HL-60 (cell line): ENCODE data around the gene SNCG.

ENCODE experiments used
- GABPA ChIP-seq: IDR thresholded peaks from 2 replicates; pipeline ENCODE4 v1.6.1; 2012; ENCODE audit warnings: low read depth
- POLR2AphosphoS5 ChIP-seq: IDR thresholded peaks from 2 replicates; pipeline ENCODE4 v1.6.1; 2012; ENCODE audit warnings: low read depth
- TF ChIP-seq, protein P1 (sequence below): IDR thresholded peaks from one replicate; pipeline ENCODE4 v1.5.1; 2011; ENCODE audit warnings: low read length, control low read depth, inconsistent platforms; ENCODE audit not compliant: insufficient read depth

- TF ChIP-seq POLR2AphosphoS5 = no peak
- TF ChIP-seq, protein P1, sequence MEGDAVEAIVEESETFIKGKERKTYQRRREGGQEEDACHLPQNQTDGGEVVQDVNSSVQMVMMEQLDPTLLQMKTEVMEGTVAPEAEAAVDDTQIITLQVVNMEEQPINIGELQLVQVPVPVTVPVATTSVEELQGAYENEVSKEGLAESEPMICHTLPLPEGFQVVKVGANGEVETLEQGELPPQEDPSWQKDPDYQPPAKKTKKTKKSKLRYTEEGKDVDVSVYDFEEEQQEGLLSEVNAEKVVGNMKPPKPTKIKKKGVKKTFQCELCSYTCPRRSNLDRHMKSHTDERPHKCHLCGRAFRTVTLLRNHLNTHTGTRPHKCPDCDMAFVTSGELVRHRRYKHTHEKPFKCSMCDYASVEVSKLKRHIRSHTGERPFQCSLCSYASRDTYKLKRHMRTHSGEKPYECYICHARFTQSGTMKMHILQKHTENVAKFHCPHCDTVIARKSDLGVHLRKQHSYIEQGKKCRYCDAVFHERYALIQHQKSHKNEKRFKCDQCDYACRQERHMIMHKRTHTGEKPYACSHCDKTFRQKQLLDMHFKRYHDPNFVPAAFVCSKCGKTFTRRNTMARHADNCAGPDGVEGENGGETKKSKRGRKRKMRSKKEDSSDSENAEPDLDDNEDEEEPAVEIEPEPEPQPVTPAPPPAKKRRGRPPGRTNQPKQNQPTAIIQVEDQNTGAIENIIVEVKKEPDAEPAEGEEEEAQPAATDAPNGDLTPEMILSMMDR = no peak
- no peak for TF ChIP-seq GABPA
These were observed 34.5 kb downstream of the SNCG start for GRCh38 chr10:86992929-86993328.
